Breast epithelium (tissue), 4 donors: ENCODE results near the gene KLC3. TPM values are rescaled to one million over a fixed set of nuclear protein-coding genes. Genes with fewer than 3 reads are reported as not detected.

ENCODE experiments used
- DNase-seq, 2 donors: peaks; one replicate each; pipeline ENCODE4 v3.0.0-alpha.2; 2019; ENCODE audit warnings: low spot score in 2 of 2
- H3K27ac ChIP-seq, 2 donors: fragments of 200-600 bp; sonication (generic) in 1 of 2; one replicate each; pipeline ENCODE4 v1.5.1; 2016 to 2019; ENCODE audit warnings: mild to moderate bottlenecking in 1 of 2
- H3K27me3 ChIP-seq, 2 donors: fragments of 200-600 bp; sonication (generic) in 1 of 2; one replicate each; pipeline versions ENCODE4 v1.5.1 to v1.6.0; 2017 to 2019; ENCODE audit warnings: control low read depth in 1 of 2, mild to moderate bottlenecking in 1 of 2
- H3K36me3 ChIP-seq: fragments of 200-600 bp; one replicate; pipeline ENCODE4 v1.5.1; 2019
- H3K4me1 ChIP-seq, 2 donors: fragments of 200-600 bp; sonication (generic); one replicate each; pipeline ENCODE4 v1.5.1; 2016 to 2019; ENCODE audit warnings: control low read depth in 1 of 2
- H3K4me3 ChIP-seq, 3 donors: fragments of 200-600 bp; sonication (generic); 1 replicate in 2 of 3; 2 replicates in 1 of 3; pipeline ENCODE4 v1.5.1; 2016 to 2019; ENCODE audit warnings: mild to moderate bottlenecking in 3 of 3, moderate library complexity in 2 of 3
- H3K9me3 ChIP-seq, 2 donors: fragments of 200-600 bp; sonication (generic) in 1 of 2; one replicate each; pipeline ENCODE4 v1.5.1; 2016 to 2019; ENCODE audit warnings: control low read depth in 1 of 2
- POLR2A ChIP-seq: fragments of 450-650 bp; IDR thresholded peaks from one replicate; pipeline ENCODE4 v1.6.1; 2016; ENCODE audit warnings: antibody characterized with exemption, mild to moderate bottlenecking, moderate library complexity
- POLR2AphosphoS5 ChIP-seq, 3 donors: sonication (generic); formaldehyde crosslinking; IDR thresholded peaks; one replicate each; pipeline ENCODE4 v1.6.1; 2017; ENCODE audit warnings: antibody characterized with exemption in 3 of 3
- intact Hi-C: fragments of 100-400 bp; cut with DNase I; formaldehyde crosslinking; loops from one replicate; pipeline ENCODE4 v1.15.1; 2023; ENCODE audit warnings: low total_unique reads
- total RNA-seq, 3 donors: library from RNA; depleted of rRNA; stranded (reverse); fragments of >200 nt; gene quantifications; one replicate each; pipeline ENCODE4 v1.1.0, GENCODE V29; 2016
- TF ChIP-seq, protein P1 (sequence below), 3 donors: fragments of 450-650 bp; IDR thresholded peaks; one replicate each; pipeline ENCODE4 v1.5.1; 2016 to 2017; ENCODE audit warnings: antibody characterized with exemption in 3 of 3, mild to moderate bottlenecking in 3 of 3, moderate library complexity in 3 of 3

Gene KLC3
- total RNA-seq, 3 donors from 2014 or later = 5.6 to 13.5 TPM; not detected in 1

DNA sequence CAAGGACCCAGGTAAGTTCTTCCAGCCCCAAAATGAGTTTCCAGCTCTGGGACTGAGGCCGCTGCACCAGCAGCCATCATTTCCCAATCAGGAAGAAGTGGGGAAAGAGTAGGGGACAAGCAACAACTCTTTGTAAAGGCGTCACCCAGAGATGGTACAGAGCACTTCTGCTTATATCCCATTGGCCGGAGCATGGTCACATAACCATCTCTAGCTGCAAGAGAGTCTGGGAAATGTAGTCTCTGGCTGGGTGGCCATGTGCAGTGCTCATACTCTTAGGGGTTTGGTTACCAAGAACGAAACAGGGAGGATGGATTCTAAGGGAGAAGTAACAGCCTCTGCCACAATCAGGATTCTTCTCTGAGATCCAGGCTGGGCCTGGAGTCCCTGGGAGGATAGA is 44.2 kb upstream of the KLC3 start:
- no peak overlapping the region for H3K4me3 ChIP-seq
- H3K36me3 ChIP-seq = peaks cover 4% of the 10 kb centered on the region

DNA sequence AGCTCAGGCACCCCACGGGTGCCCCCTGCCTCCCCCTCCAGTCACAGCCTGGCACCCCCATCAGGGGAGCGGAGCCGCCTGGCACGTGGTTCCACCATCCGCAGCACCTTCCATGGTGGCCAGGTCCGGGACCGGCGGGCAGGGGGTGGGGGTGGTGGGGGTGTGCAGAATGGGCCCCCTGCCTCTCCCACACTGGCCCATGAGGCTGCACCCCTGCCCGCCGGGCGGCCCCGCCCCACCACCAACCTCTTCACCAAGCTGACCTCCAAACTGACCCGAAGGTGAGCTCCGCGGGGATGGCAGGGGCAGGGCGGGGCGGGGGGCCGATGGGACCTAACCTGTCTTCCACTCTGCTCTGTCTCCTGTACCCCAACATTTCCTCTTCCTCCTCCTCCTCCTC is 42.9 kb upstream of the KLC3 start:
- Histone ChIP-seq H3K27ac (no peak overlapping the region), H3K27me3 (no peaks in the 10 kb centered on the region), H3K36me3 (peaks cover 4% of the 10 kb centered on the region), H3K4me1 (no peaks in the 10 kb centered on the region), H3K4me3 (no peak overlapping the region), H3K9me3 (peaks cover 0 to 9% of the 10 kb centered on the region in 2 donors)
- DNase-seq = no peak
- no peak for TF ChIP-seq POLR2A
- no peak for TF ChIP-seq POLR2AphosphoS5 (IDR thresholded peaks at IDR 0.05)
- TF ChIP-seq, protein P1, sequence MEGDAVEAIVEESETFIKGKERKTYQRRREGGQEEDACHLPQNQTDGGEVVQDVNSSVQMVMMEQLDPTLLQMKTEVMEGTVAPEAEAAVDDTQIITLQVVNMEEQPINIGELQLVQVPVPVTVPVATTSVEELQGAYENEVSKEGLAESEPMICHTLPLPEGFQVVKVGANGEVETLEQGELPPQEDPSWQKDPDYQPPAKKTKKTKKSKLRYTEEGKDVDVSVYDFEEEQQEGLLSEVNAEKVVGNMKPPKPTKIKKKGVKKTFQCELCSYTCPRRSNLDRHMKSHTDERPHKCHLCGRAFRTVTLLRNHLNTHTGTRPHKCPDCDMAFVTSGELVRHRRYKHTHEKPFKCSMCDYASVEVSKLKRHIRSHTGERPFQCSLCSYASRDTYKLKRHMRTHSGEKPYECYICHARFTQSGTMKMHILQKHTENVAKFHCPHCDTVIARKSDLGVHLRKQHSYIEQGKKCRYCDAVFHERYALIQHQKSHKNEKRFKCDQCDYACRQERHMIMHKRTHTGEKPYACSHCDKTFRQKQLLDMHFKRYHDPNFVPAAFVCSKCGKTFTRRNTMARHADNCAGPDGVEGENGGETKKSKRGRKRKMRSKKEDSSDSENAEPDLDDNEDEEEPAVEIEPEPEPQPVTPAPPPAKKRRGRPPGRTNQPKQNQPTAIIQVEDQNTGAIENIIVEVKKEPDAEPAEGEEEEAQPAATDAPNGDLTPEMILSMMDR (IDR thresholded peaks at IDR 0.05) = no peak
- intact Hi-C loops = no loop called here

More for the DNA sequence above, 44.2 kb upstream of the KLC3 start:
- H3K27ac ChIP-seq = no peak overlapping the region
- peaks cover 0 to 9% of the 10 kb centered on the region in 2 donors for H3K9me3 ChIP-seq
- DNase-seq = no peak
- TF ChIP-seq POLR2A = no peak
- TF ChIP-seq, protein P1 (IDR thresholded peaks at IDR 0.05) = no peak
- TF ChIP-seq POLR2AphosphoS5 (IDR thresholded peaks at IDR 0.05) = no peak
- intact Hi-C loops = no loop called here
- no peaks in the 10 kb centered on the region for H3K27me3 ChIP-seq
- H3K4me1 ChIP-seq = no peaks in the 10 kb centered on the region

DNA sequence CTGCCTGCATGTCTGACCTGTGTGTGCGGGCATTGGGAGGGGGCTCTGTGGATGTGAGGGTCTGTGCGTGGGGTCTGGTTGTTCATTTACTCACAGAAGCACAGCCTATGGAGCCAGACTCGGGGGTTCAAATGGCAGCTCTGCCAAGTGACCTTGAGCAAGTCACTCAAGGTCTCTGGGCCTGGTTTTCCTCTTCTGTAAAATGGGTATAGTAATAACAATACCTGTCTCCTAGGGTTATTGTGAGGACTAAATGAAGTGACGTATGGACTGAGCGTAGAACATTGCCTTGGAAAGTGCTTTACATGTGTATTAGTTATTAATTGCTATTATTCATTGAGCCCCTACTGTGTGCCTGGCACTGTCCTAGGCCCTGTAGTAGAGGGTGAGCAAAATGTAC is 42.3 kb upstream of the KLC3 start:
- H3K36me3 ChIP-seq = peaks cover 4% of the 10 kb centered on the region

DNA sequence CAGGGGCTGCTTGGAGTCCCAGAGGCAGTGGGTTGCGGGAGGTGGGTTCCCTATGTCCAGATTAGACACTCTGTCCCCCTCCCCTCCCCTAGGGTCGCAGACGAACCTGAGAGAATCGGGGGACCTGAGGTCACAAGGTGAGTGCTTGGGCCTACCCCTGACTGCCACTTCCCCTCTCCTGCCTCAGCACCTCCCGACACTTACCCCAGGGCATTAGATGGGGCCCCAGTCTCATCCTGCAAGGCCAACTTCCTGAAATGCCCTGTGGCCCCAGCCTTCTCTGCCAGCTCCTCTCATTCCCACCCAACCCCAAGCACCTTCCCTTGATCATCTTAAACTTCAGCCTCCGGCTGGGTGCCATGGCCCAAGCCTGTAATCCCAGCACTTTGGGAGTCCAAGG is 40.8 kb upstream of the KLC3 start:
- no peak for DNase-seq
- TF ChIP-seq, protein P1 (IDR thresholded peaks at IDR 0.05) = no peak
- no peak for TF ChIP-seq POLR2AphosphoS5 (IDR thresholded peaks at IDR 0.05)
- TF ChIP-seq POLR2A = no peak
- H3K27ac ChIP-seq = no peak overlapping the region
- H3K36me3 ChIP-seq = peaks cover 4% of the 10 kb centered on the region
- no peak overlapping the region for H3K4me3 ChIP-seq
- no peaks in the 10 kb centered on the region for H3K27me3 ChIP-seq
- H3K9me3 ChIP-seq = no peaks in the 10 kb centered on the region
- no peaks in the 10 kb centered on the region for H3K4me1 ChIP-seq
- intact Hi-C loops = loop anchor here (5.0 kb wide), 1 partner anchor 272 kb away; no protein-coding TSS in a partner anchor

More for the DNA sequence above, 42.3 kb upstream of the KLC3 start:
- no peak for DNase-seq
- H3K9me3 ChIP-seq = peaks cover 0 to 5% of the 10 kb centered on the region in 2 donors
- H3K27ac ChIP-seq = no peak overlapping the region
- intact Hi-C loops = no loop called here
- H3K27me3 ChIP-seq = no peaks in the 10 kb centered on the region
- no peak for TF ChIP-seq POLR2AphosphoS5 (IDR thresholded peaks at IDR 0.05)
- TF ChIP-seq, protein P1 (IDR thresholded peaks at IDR 0.05) = no peak
- TF ChIP-seq POLR2A = no peak
- no peaks in the 10 kb centered on the region for H3K4me1 ChIP-seq
- H3K4me3 ChIP-seq = no peak overlapping the region

DNA sequence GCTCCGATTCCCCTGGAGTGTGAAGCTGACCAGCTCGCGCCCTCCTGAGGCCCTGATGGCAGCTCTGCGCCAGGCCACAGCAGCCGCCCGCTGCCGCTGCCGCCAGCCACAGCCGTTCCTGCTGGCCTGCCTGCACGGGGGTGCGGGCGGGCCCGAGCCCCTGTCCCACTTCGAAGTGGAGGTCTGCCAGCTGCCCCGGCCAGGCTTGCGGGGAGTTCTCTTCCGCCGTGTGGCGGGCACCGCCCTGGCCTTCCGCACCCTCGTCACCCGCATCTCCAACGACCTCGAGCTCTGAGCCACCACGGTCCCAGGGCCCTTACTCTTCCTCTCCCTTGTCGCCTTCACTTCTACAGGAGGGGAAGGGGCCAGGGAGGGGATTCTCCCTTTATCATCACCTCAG is 38.1 kb upstream of the KLC3 start:
- H3K4me3 ChIP-seq = no peak overlapping the region
- TF ChIP-seq, protein P1 (IDR thresholded peaks at IDR 0.05) = no peak
- TF ChIP-seq POLR2AphosphoS5 (IDR thresholded peaks at IDR 0.05) (no peak), POLR2A (no peak)
- no peak for DNase-seq
- no peaks in the 10 kb centered on the region for H3K27me3 ChIP-seq
- H3K4me1 ChIP-seq = no peaks in the 10 kb centered on the region
- no peaks in the 10 kb centered on the region for H3K9me3 ChIP-seq
- intact Hi-C loops = loop anchor here (5.0 kb wide), 1 partner anchor 275 kb away; no protein-coding TSS in a partner anchor
- H3K36me3 ChIP-seq = peaks cover 4% of the 10 kb centered on the region
- H3K27ac ChIP-seq = no peak overlapping the region
